Karpas-422 (cell line): Measurements from ENCODE around the gene PRR16. TPM values are rescaled to one million over a fixed set of nuclear protein-coding genes. Genes with fewer than 3 reads are reported as not detected.

ENCODE experiments used
- DNase-seq: peaks from one replicate; pipeline ENCODE4 v3.0.0-alpha.2; 2015
- H2AFZ ChIP-seq: fragments of 200-600 bp; sonication (generic); 2 replicates; pipeline ENCODE4 v1.6.1; 2014; ENCODE audit warnings: antibody characterized with exemption, low read length, mixed read lengths
- H3K27ac ChIP-seq: fragments of 200-600 bp; sonication (generic); 2 replicates; pipeline ENCODE4 v1.5.1; 2014; ENCODE audit warnings: mild to moderate bottlenecking, low read length, moderate library complexity
- H3K27me3 ChIP-seq: fragments of 200-600 bp; sonication (generic); 2 replicates; pipeline ENCODE4 v1.6.1; 2014; ENCODE audit warnings: low read length, mixed read lengths
- H3K36me3 ChIP-seq: fragments of 200-600 bp; sonication (generic); 2 replicates; pipeline ENCODE4 v1.6.1; 2014; ENCODE audit warnings: low read length, mixed read lengths; ENCODE audit not compliant: insufficient read depth
- H3K4me1 ChIP-seq: fragments of 200-600 bp; sonication (generic); 2 replicates; pipeline ENCODE4 v1.6.1; 2014; ENCODE audit warnings: mild to moderate bottlenecking, low read length, mixed read lengths
- H3K4me2 ChIP-seq: fragments of 200-600 bp; sonication (generic); 2 replicates; pipeline ENCODE4 v1.6.1; 2014; ENCODE audit warnings: low read length, low read depth, mild to moderate bottlenecking; ENCODE audit not compliant: poor library complexity, severe bottlenecking
- H3K4me3 ChIP-seq: fragments of 200-600 bp; sonication (generic); 2 replicates; pipeline ENCODE4 v1.5.1; 2014; ENCODE audit warnings: mild to moderate bottlenecking, antibody characterized with exemption, low read length, mixed read lengths
- H3K79me2 ChIP-seq: fragments of 200-600 bp; sonication (generic); 2 replicates; pipeline ENCODE4 v1.6.1; 2014; ENCODE audit warnings: mild to moderate bottlenecking, low read length, mixed read lengths
- H3K9ac ChIP-seq: fragments of 200-600 bp; sonication (generic); 2 replicates; pipeline ENCODE4 v1.6.0; 2014; ENCODE audit warnings: low read length
- H3K9me2 ChIP-seq: fragments of 200-600 bp; sonication (generic), shearing (Covaris generic); replicated peaks from 2 replicates; pipeline ENCODE4 v1.6.0; 2014; ENCODE audit warnings: mild to moderate bottlenecking, low read length, moderate library complexity; ENCODE audit not compliant: insufficient read depth
- H3K9me3 ChIP-seq: fragments of 300-700, 200-600 bp; sonication (generic); 2 replicates; pipeline ENCODE4 v1.6.1; 2014; ENCODE audit warnings: low read length, mixed read lengths
- H4K20me1 ChIP-seq: fragments of 200-600 bp; sonication (generic); 2 replicates; pipeline ENCODE4 v1.6.1; 2014; ENCODE audit warnings: mild to moderate bottlenecking, antibody characterized with exemption, low read length, low read depth; ENCODE audit not compliant: insufficient read depth
- total RNA-seq: library from RNA; depleted of rRNA; stranded (reverse); fragments of >200 nt; shearing (Covaris generic); gene quantifications from 2 replicates; pipeline ENCODE4 v1.2.3, GENCODE V29; 2014; ENCODE audit warnings: low replicate concordance

Gene PRR16
- total RNA-seq, 1 experiment from 2014 or later: not detected

- no peaks in the 10 kb centered on the region for H3K79me2 ChIP-seq
- H3K27ac ChIP-seq: no peak overlapping the region
- no peak overlapping the region for H2AFZ ChIP-seq
- no peaks in the 10 kb centered on the region for H3K27me3 ChIP-seq
- no peaks in the 10 kb centered on the region for H4K20me1 ChIP-seq
- H3K9ac ChIP-seq: no peak overlapping the region
- DNase-seq: no peak
- H3K4me2 ChIP-seq: no peak overlapping the region
- no peaks in the 10 kb centered on the region for H3K9me2 ChIP-seq
- H3K36me3 ChIP-seq: no peaks in the 10 kb centered on the region
- no peak overlapping the region for H3K4me3 ChIP-seq
- H3K9me3 ChIP-seq: no peaks in the 10 kb centered on the region
- no peaks in the 10 kb centered on the region for H3K4me1 ChIP-seq
Observed at GRCh38 chr5:120502531-120502930, 38.4 kb downstream of the PRR16 start.

GRCh38 chr5:120503341-120503740 is 39.2 kb downstream of the PRR16 start:
- Histone ChIP-seq H3K9ac (no peak overlapping the region), H3K4me1 (no peaks in the 10 kb centered on the region), H3K79me2 (no peaks in the 10 kb centered on the region), H3K4me3 (no peak overlapping the region), H3K4me2 (no peak overlapping the region), H3K9me3 (no peaks in the 10 kb centered on the region), H4K20me1 (no peaks in the 10 kb centered on the region), H3K27me3 (no peaks in the 10 kb centered on the region), H3K36me3 (no peaks in the 10 kb centered on the region), H3K27ac (no peak overlapping the region), H2AFZ (no peak overlapping the region), H3K9me2 (no peaks in the 10 kb centered on the region)
- no peak for DNase-seq

- no peaks in the 10 kb centered on the region for H3K9me3 ChIP-seq
- no peak overlapping the region for H3K4me2 ChIP-seq
- no peaks in the 10 kb centered on the region for H3K27me3 ChIP-seq
- H3K27ac ChIP-seq: no peak overlapping the region
- H2AFZ ChIP-seq: no peak overlapping the region
- H3K4me1 ChIP-seq: no peaks in the 10 kb centered on the region
- H3K9me2 ChIP-seq: no peaks in the 10 kb centered on the region
- no peaks in the 10 kb centered on the region for H3K79me2 ChIP-seq
- no peak overlapping the region for H3K4me3 ChIP-seq
- no peak for DNase-seq
- H4K20me1 ChIP-seq: no peaks in the 10 kb centered on the region
- no peaks in the 10 kb centered on the region for H3K36me3 ChIP-seq
- H3K9ac ChIP-seq: no peak overlapping the region
Observed at GRCh38 chr5:120504057-120504456, 40.0 kb downstream of the PRR16 start.

GRCh38 chr5:120507197-120507596 is 43.1 kb downstream of the PRR16 start:
- no peak for DNase-seq

GRCh38 chr5:120507800-120508463 is 43.8 kb downstream of the PRR16 start:
- Histone ChIP-seq H3K79me2 (no peaks in the 10 kb centered on the region), H3K27me3 (no peaks in the 10 kb centered on the region), H3K9ac (no peak overlapping the region), H3K36me3 (no peaks in the 10 kb centered on the region), H3K9me2 (no peaks in the 10 kb centered on the region), H3K4me1 (no peaks in the 10 kb centered on the region), H4K20me1 (no peaks in the 10 kb centered on the region), H3K9me3 (no peaks in the 10 kb centered on the region), H3K27ac (no peak overlapping the region), H3K4me3 (no peak overlapping the region), H3K4me2 (no peak overlapping the region), H2AFZ (no peak overlapping the region)
- no peak for DNase-seq

More at GRCh38 chr5:120507197-120507596, 43.1 kb downstream of the PRR16 start:
- no peaks in the 10 kb centered on the region for H3K4me1 ChIP-seq
- no peaks in the 10 kb centered on the region for H3K9me3 ChIP-seq
- H3K9me2 ChIP-seq: no peaks in the 10 kb centered on the region
- no peak overlapping the region for H3K4me2 ChIP-seq
- H2AFZ ChIP-seq: no peak overlapping the region
- H4K20me1 ChIP-seq: no peaks in the 10 kb centered on the region
- no peak overlapping the region for H3K9ac ChIP-seq
- H3K27me3 ChIP-seq: no peaks in the 10 kb centered on the region
- H3K4me3 ChIP-seq: no peak overlapping the region
- H3K79me2 ChIP-seq: no peaks in the 10 kb centered on the region
- H3K27ac ChIP-seq: no peak overlapping the region
- no peaks in the 10 kb centered on the region for H3K36me3 ChIP-seq

GRCh38 chr5:120509053-120509452 is 45.0 kb downstream of the PRR16 start:
- Histone ChIP-seq H3K4me3 (no peak overlapping the region), H3K4me1 (no peaks in the 10 kb centered on the region), H3K9me3 (no peaks in the 10 kb centered on the region), H3K36me3 (no peaks in the 10 kb centered on the region), H3K27me3 (no peaks in the 10 kb centered on the region), H3K79me2 (no peaks in the 10 kb centered on the region), H3K27ac (no peak overlapping the region), H3K4me2 (no peak overlapping the region), H4K20me1 (no peaks in the 10 kb centered on the region), H3K9me2 (no peaks in the 10 kb centered on the region), H3K9ac (no peak overlapping the region), H2AFZ (no peak overlapping the region)
- no peak for DNase-seq

GRCh38 chr5:120510098-120510637 is 46.1 kb downstream of the PRR16 start:
- Histone ChIP-seq H4K20me1 (no peaks in the 10 kb centered on the region), H3K4me1 (no peaks in the 10 kb centered on the region), H3K27ac (no peak overlapping the region), H3K9me3 (no peaks in the 10 kb centered on the region), H2AFZ (no peak overlapping the region), H3K27me3 (no peaks in the 10 kb centered on the region), H3K4me2 (no peak overlapping the region), H3K79me2 (no peaks in the 10 kb centered on the region), H3K9ac (no peak overlapping the region), H3K4me3 (no peak overlapping the region), H3K36me3 (no peaks in the 10 kb centered on the region), H3K9me2 (no peaks in the 10 kb centered on the region)
- DNase-seq: no peak

- H3K27ac ChIP-seq: no peak overlapping the region
- no peaks in the 10 kb centered on the region for H3K9me3 ChIP-seq
- H3K4me3 ChIP-seq: no peak overlapping the region
- H3K4me2 ChIP-seq: no peak overlapping the region
- H3K4me1 ChIP-seq: no peaks in the 10 kb centered on the region
- H3K9me2 ChIP-seq: no peaks in the 10 kb centered on the region
- no peak for DNase-seq
- no peak overlapping the region for H3K9ac ChIP-seq
- no peaks in the 10 kb centered on the region for H3K27me3 ChIP-seq
- H4K20me1 ChIP-seq: no peaks in the 10 kb centered on the region
- no peaks in the 10 kb centered on the region for H3K36me3 ChIP-seq
- H2AFZ ChIP-seq: no peak overlapping the region
- H3K79me2 ChIP-seq: no peaks in the 10 kb centered on the region
Observed at GRCh38 chr5:120510994-120511686, 47.0 kb downstream of the PRR16 start.
